ENCODE data around the gene RBMS3. TPM values are rescaled to one million over a fixed set of nuclear protein-coding genes. Genes with fewer than 3 reads are reported as not detected.

RBMS3 gene
- total and polyA plus RNA-seq, 2 experiments from 2014 or later = 34.9 to 37.1 TPM

GRCh38 chr3:29537889-29538609 lies 257.2 kb downstream of the RBMS3 start:
- no peak overlapping the region for H2AFZ ChIP-seq
- no peaks in the 10 kb centered on the region for H3K36me3 ChIP-seq (replicated peaks; ENCODE audit: insufficient read depth, low read depth)
- H3K4me3 ChIP-seq = no peak overlapping the region
- H4K20me1 ChIP-seq (ENCODE audit: insufficient read depth, poor library complexity, severe bottlenecking) = no peaks in the 10 kb centered on the region
- H3K27ac ChIP-seq = no peak overlapping the region
- H3K79me2 ChIP-seq = no peaks in the 10 kb centered on the region
- 74% methylated on average over 5 of the region's 5 CpGs for WGBS (ENCODE audit: low lambda C conversion rate, missing lambda C conversion rate)
- H3K4me2 ChIP-seq = no peak overlapping the region
- H3K9me3 ChIP-seq (ENCODE audit: low read depth) = no peaks in the 10 kb centered on the region
- no peaks in the 10 kb centered on the region for H3K4me1 ChIP-seq (ENCODE audit: insufficient read depth)
- DNase-seq (ENCODE audit: low spot score) = no peak
- TF ChIP-seq EZH2phosphoT487 (IDR thresholded peaks at IDR 0.05; ENCODE audit: low read depth, severe bottlenecking, unreplicated experiment) = no peak
- no peak for TF ChIP-seq EZH2 (IDR thresholded peaks at IDR 0.05; ENCODE audit: borderline replicate concordance)
- TF ChIP-seq, protein P1, sequence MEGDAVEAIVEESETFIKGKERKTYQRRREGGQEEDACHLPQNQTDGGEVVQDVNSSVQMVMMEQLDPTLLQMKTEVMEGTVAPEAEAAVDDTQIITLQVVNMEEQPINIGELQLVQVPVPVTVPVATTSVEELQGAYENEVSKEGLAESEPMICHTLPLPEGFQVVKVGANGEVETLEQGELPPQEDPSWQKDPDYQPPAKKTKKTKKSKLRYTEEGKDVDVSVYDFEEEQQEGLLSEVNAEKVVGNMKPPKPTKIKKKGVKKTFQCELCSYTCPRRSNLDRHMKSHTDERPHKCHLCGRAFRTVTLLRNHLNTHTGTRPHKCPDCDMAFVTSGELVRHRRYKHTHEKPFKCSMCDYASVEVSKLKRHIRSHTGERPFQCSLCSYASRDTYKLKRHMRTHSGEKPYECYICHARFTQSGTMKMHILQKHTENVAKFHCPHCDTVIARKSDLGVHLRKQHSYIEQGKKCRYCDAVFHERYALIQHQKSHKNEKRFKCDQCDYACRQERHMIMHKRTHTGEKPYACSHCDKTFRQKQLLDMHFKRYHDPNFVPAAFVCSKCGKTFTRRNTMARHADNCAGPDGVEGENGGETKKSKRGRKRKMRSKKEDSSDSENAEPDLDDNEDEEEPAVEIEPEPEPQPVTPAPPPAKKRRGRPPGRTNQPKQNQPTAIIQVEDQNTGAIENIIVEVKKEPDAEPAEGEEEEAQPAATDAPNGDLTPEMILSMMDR (IDR thresholded peaks at IDR 0.05; ENCODE audit: poor library complexity) = no peak
- H3K9me2 ChIP-seq (replicated peaks; ENCODE audit: insufficient read depth) = no peaks in the 10 kb centered on the region
- no peaks in the 10 kb centered on the region for H3K27me3 ChIP-seq

DNA sequence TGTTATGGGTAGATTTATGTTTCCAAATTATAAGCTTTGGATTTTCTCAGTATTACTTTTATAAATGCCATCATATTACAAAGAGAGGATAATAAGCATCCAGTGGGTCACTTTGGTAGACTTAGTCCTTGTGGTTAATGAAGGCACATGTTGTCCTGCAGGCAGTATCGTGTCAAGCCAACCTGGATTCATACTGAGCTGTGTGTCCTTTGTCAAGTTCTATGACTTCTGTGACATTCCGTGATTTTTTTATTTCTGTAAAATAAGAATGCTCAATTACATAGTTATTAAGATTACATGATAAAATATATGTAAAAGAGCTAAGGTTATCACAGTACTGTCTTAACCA lies 257.7 kb downstream of the RBMS3 start:
- no peak for DNase-seq (ENCODE audit: low spot score)
- Histone ChIP-seq H3K79me2 (no peaks in the 10 kb centered on the region), H3K9me2 (replicated peaks; ENCODE audit: insufficient read depth) (no peaks in the 10 kb centered on the region), H3K9me3 (ENCODE audit: low read depth) (no peaks in the 10 kb centered on the region), H3K27me3 (no peaks in the 10 kb centered on the region), H3K4me1 (ENCODE audit: insufficient read depth) (no peaks in the 10 kb centered on the region), H3K27ac (no peak overlapping the region), H2AFZ (no peak overlapping the region), H4K20me1 (ENCODE audit: insufficient read depth, poor library complexity, severe bottlenecking) (no peaks in the 10 kb centered on the region), H3K4me2 (no peak overlapping the region), H3K4me3 (no peak overlapping the region), H3K36me3 (replicated peaks; ENCODE audit: insufficient read depth, low read depth) (no peaks in the 10 kb centered on the region)
- 92% methylated on average over 2 of the region's 2 CpGs for WGBS (ENCODE audit: low lambda C conversion rate, missing lambda C conversion rate)
- TF ChIP-seq EZH2phosphoT487 (IDR thresholded peaks at IDR 0.05; ENCODE audit: low read depth, severe bottlenecking, unreplicated experiment) (no peak), EZH2 (IDR thresholded peaks at IDR 0.05; ENCODE audit: borderline replicate concordance) (no peak)
- TF ChIP-seq, protein P1 (IDR thresholded peaks at IDR 0.05; ENCODE audit: poor library complexity) = no peak

DNA sequence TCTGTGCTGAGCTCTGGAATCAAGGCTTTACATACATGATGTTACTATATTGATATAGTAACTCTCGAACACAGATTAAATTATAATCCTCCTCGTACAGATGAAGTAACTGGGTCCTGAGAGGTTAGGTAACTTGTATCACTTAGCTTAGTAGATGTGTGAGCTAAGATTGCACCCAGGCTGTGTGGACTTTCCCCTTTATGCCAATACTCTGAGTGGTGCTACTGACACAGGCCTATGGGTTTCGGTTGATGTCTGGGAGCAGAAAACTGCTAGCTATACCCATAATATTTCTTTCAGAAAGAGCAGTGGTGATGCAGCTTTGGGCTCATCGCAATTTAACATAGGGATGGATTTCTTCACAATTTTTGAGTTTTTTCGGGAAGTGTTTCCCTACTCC lies 259.7 kb downstream of the RBMS3 start:
- Histone ChIP-seq H3K4me3 (no peak overlapping the region), H3K9me2 (replicated peaks; ENCODE audit: insufficient read depth) (no peaks in the 10 kb centered on the region), H3K36me3 (replicated peaks; ENCODE audit: insufficient read depth, low read depth) (no peaks in the 10 kb centered on the region), H3K4me1 (ENCODE audit: insufficient read depth) (no peaks in the 10 kb centered on the region), H4K20me1 (ENCODE audit: insufficient read depth, poor library complexity, severe bottlenecking) (no peaks in the 10 kb centered on the region), H3K27ac (no peak overlapping the region), H3K27me3 (no peaks in the 10 kb centered on the region), H3K4me2 (no peak overlapping the region), H3K79me2 (no peaks in the 10 kb centered on the region), H2AFZ (no peak overlapping the region), H3K9me3 (ENCODE audit: low read depth) (no peaks in the 10 kb centered on the region)
- DNase-seq (ENCODE audit: low spot score) = no peak
- no peak for TF ChIP-seq EZH2 (IDR thresholded peaks at IDR 0.05; ENCODE audit: borderline replicate concordance)
- TF ChIP-seq EZH2phosphoT487 (IDR thresholded peaks at IDR 0.05; ENCODE audit: low read depth, severe bottlenecking, unreplicated experiment) = no peak
- TF ChIP-seq, protein P1 (IDR thresholded peaks at IDR 0.05; ENCODE audit: poor library complexity) = no peak
- 94% methylated on average over 5 of the region's 5 CpGs for WGBS (ENCODE audit: low lambda C conversion rate, missing lambda C conversion rate)

Measured in hepatocyte (in vitro differentiated cells).